Activated CD4-positive, alpha-beta T cell treated with anti-CD3 and anti-CD28 coated beads for 48 hours (primary cell): ENCODE results near the gene CADM4.
"Not testable (repeated sequence)": the region's sequence is repeated elsewhere in the genome, so short reads cannot be mapped to it uniquely, and the experiment has no call there.

Experiments used
- DNase-seq: peaks from one replicate; pipeline ENCODE4 v3.0.0-alpha.2; 2020

CADM4 gene

DNA sequence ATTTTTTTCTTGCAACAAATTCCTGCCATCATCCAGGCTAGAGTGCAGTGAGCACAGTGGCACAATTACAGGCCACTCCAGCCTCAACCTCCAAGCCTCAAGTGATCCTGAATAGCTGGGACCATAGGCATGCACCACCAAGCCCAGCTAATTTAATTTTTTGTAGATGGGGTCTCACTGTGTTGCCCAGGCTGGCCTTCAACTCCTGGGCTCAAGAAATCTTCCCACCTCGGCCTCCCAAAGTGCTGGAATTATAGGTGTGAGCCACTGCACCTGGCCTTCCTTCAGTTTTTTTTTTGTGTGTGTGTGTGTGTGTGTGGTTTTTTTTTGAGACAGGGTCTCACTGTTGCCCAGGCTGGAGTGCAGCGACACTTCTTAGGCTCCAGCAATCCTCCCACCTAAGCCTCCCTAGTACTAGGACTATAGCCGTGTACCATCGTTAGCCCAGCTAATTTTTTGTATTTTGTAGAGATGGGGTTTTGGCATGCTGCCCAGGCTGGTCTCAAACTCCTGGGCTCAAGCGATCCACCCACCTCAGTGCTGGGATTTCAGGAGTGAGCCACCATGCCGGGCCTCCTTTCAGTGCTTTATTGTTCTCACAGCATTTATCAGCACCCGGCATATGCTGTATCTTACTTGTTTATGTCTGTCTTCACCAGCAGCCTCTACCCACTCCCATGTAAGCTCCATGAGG is 33.6 kb downstream of the CADM4 start:
- DNase-seq = no peak

GRCh38 chr19:43600326-43600725 is 39.3 kb downstream of the CADM4 start:
- DNase-seq = not testable (repeated sequence)

DNA sequence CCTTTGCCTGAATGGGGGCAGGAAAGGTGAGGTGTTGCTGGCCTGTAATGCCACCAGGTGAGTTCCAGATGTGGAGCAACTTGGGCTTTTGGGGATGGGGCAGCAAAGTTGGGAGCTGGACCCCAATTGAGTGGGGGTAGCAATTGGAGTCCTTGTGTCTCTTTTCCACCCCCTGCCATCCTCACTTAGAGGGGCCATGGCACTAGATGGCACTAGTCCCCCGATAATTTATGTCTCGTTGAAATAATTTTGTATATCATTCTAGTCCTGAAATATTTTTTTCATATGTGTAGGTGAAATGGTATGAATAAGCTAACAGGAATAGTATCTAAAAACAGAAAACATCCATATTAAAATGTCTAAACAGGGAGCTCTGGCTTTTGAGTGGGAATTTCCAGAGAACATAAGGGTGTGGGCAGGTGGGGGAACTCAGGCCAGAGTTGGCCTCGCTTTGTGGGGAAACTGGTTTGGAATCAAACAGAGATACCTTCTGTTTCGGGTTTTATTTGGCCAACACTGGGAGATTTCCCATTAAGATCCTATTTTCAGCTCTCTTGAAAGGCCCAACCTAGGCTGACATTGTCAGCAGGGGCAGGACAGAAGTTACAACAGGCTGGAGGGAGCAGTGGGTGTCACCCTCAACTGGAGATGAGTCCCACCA is 39.9 kb downstream of the CADM4 start:
- no peak for DNase-seq

GRCh38 chr19:43598445-43599240 is 41.0 kb downstream of the CADM4 start:
- no peak for DNase-seq

- no peak for DNase-seq
These were observed 41.8 kb downstream of the CADM4 start for GRCh38 chr19:43597876-43598275.

GRCh38 chr19:43596842-43597461 is 42.7 kb downstream of the CADM4 start:
- DNase-seq = no peak

DNA sequence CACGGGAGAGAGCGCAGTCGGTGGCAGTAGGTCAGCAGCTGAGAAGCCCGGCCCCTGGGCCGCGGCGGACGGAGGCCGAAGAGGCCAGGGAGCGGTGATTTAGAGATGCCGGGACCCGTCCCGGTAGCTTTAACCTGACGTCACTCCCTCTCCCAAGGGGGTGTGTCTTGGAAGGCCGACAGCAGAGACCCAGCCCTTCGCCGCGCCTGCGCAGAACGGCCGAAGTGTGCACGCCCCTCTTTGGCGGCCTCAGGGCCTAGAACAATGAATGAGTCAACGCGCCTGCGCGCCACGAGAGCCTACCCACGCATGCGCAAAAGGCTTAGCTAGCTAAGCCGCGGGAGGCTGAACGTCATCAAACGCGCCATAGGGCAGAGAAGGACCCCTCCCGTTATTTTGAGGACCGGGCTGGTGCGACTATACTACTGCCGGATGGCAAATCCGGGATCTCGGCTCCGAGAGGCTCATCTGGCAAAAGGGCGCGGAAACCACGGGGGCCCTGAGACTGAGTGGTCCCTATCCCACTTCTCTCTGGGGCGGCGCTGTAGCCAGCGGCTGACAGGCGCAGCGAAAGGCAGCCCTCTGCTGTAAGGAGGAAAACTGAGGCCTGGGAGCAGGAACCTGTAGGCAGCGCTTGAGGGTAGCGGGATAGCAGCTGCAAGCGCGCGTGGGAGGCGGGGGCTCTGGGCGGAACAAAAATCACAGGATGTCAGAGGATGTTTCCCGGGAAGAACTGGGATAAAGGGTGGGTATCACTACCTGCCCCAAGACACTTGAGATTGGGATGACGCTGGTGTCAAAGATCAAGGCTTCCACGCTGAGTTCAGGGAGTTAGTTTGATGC is 43.4 kb downstream of the CADM4 start, which contains the start of the genes IRGQ and ZNF576:
Gene IRGQ (minus strand): TSS at position 136 of the 843 bp plus-strand sequence. CDS start 796 bp downstream, outside the sequence.
Gene ZNF576 (plus strand): TSS at position 597 of the 843 bp plus-strand sequence. CDS start 514 bp downstream, outside the sequence.
- DNase-seq = peak; percentile 100

DNA sequence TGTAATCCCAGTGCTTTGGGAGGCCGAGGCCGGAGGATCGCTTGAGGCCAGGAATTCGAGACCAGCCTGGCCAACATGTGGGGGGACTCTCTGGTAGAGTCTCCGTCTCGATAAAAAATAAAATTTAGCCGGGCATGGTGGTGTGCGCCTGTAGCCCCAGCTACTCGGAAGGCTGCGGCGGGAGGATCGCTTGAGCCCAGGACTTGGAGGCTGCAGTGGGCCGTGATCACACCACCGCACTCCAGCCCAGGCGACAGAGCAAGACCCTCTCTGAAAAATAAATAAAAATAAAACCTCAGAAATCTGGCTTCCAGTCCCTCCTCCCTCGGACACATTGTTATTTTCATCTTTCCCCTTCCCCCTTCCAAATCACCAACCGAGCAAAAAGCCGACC is 44.0 kb downstream of the CADM4 start:
- peak; percentile 45 for DNase-seq

GRCh38 chr19:43594710-43595604 is 44.7 kb downstream of the CADM4 start:
- DNase-seq = peak; percentile 82

GRCh38 chr19:43594081-43594697 is 45.5 kb downstream of the CADM4 start:
- no peak for DNase-seq

- no peak for DNase-seq
These were observed 46.8 kb downstream of the CADM4 start for GRCh38 chr19:43592800-43593350.

- DNase-seq = no peak
These were observed 47.5 kb downstream of the CADM4 start for GRCh38 chr19:43591904-43592772.

DNA sequence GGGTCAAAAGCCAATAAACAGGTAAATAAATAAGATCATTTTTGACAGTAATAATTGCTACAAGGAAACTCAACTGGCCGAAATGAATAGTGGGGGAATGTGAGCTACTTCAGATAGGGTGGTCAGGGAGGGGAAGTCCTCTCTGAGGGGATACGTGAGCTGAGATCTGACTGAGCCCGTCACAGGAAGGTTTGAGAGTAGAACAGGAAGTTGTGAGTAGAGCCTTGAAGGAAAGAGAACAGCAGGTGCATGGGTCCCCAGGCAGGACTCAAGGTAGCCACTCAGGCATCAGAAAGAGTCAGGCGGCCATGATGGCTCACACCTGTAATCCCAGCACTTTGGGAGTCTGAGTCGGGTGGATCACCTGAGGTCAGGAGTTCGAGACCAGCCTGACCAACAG is 50.0 kb downstream of the CADM4 start:
- DNase-seq = no peak

DNA sequence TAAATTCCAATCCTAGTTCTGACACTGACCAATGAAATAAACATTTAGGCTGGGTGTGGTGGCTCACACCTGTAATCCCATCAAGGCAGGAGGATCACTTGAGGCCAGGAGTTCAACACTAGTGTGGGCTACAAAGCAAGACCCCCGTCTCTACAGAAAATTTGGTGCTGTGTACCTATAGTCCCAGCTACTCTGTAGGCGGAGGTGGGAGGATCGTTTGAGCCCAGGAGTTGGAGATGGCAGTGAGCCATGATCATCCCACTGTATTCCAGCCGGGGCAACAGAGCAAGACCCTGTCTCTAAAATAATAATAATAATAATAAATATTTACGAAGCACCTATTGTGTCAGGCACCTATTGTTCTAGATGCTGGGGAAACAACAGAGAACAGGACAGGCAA is 50.4 kb downstream of the CADM4 start:
- DNase-seq = no peak

DNA sequence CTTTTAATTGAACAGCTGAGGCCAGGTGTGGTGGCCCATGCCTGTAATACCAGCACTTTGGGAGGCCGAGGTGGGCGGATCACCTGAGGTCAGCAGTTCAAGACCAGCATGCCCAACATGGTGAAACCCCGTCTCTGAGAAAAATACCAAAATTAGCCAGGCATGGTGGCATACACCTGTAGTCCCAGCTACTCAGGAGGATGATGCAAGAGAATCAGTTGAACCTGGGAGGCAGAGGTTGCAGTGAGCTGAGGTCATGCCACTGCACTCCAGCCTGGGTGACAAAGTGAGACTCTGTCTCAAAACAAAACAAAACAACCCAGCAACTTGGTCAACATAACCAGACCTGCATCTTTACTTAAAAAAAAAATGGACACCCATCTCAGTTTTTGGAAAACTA is 52.6 kb downstream of the CADM4 start:
- not testable (repeated sequence) for DNase-seq

DNA sequence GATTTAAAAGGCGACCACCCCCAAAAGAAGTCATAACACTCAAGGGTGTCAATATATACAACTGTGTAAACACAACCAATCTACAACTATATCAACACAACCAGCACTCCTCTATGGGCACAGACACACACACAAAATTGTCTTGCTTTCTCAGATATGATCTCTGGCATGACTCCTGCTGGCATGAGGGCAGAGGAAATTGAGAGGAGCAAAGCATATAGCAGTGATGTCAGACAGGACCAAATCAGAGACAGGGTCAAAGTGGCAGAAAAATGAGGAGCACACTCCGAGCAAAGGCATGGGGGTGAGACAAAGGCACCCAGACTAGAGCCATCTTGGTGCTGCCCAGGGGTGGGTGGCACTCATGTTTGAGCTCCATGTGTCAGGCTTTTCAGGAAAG is 53.3 kb downstream of the CADM4 start:
- DNase-seq = no peak

DNA sequence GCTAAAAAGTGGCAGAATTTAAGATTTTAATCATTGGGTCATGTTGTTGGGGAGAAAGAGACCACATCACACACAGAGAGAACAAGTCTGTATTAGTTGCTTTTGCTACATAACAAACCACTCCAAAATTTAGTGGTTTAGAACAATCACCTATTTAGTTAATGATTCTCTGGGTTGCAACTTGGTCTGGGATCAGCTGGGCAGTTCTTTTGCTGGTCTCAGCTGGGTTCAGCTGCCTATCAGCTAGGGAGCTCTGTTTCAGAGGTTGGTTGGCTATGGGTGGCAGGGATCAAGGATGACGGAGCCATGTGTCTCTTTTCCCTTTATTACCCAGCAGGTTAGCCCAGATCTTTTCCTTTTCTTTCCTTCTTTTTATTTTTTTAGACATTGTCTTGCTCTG is 55.2 kb downstream of the CADM4 start:
- DNase-seq = no peak

- no peak for DNase-seq
These were observed 57.2 kb downstream of the CADM4 start for GRCh38 chr19:43582495-43582894.

DNA sequence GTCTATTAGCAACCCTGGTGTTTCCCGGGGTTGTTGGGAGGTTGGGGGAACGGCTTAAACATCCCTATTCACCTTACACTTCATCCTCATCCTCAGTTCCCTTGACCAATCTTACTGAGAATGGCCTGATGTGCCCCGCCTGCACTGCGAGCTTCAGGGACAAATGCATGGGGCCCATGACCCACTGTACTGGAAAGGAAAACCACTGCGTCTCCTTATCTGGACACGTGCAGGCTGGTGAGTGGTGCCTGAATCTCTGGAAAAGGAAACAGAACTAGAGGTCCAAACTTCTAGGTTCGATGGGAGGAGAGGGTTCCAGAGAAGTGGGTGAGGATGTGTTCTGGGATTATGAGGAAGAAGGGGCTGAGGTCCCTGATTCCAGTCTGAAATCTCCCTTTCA is 58.2 kb downstream of the CADM4 start:
- DNase-seq = no peak
